Prostate gland (tissue), 2 donors: ENCODE measurements around the gene TBC1D22B. TPM values are rescaled to one million over a fixed set of nuclear protein-coding genes. Genes with fewer than 3 reads are reported as not detected.

Experiments used
- DNase-seq: peaks from one replicate; pipeline ENCODE4 v3.0.0-alpha.2; 2019; ENCODE audit warnings: low spot score
- H3K27ac ChIP-seq, 2 donors: fragments of 200-600 bp; sonication (generic); 2 replicates each; pipeline ENCODE4 v1.5.1; 2017 to 2019
- H3K27me3 ChIP-seq: fragments of 200-600 bp; sonication (generic); replicated peaks from 2 replicates; pipeline ENCODE4 v1.5.1; 2019; ENCODE audit not compliant: insufficient read depth
- H3K36me3 ChIP-seq, 2 donors: fragments of 200-600 bp; sonication (generic); 1 replicate in 1 of 2; 2 replicates in 1 of 2; pipeline versions ENCODE4 v1.5.1 to v1.8.1; 2017 to 2019
- H3K4me1 ChIP-seq: fragments of 200-600 bp; sonication (generic); replicated peaks from 2 replicates; pipeline ENCODE4 v1.5.1; 2019
- H3K4me3 ChIP-seq, 2 donors: fragments of 200-600 bp; sonication (generic); 2 replicates each; pipeline ENCODE4 v1.5.1; 2017 to 2019
- H3K9me3 ChIP-seq: fragments of 200-600 bp; sonication (generic); 2 replicates; pipeline ENCODE4 v1.5.1; 2017
- CTCF ChIP-seq, 4 experiments: fragments of 200-600 bp in 2 of 4; fragments of 450-650 bp in 2 of 4; sonication (generic) in 2 of 4; IDR thresholded peaks; 1 replicate in 3 of 4; 2 replicates in 1 of 4; pipeline ENCODE4 v1.5.1; 2016 to 2019; ENCODE audit warnings: antibody characterized with exemption in 4 of 4, mild to moderate bottlenecking in 2 of 4, moderate library complexity in 2 of 4
- POLR2A ChIP-seq: fragments of 450-650 bp; IDR thresholded peaks from one replicate; pipeline ENCODE4 v1.6.1; 2016; ENCODE audit warnings: antibody characterized with exemption, mild to moderate bottlenecking
- POLR2AphosphoS5 ChIP-seq: sonication (generic); formaldehyde crosslinking; IDR thresholded peaks from one replicate; pipeline ENCODE4 v1.6.1; 2017; ENCODE audit warnings: antibody characterized with exemption
- WGBS: methylation state at CpG from one replicate; pipeline ENCODE4 v1.1.5; 2018; 5-methylcytosine and 5-hydroxymethylcytosine counted together
- intact Hi-C: fragments of 100-400 bp; cut with DNase I; formaldehyde crosslinking; loops from one replicate; pipeline ENCODE4 v1.14.2; 2022
- total RNA-seq, 2 donors: library from RNA; depleted of rRNA; stranded (reverse); fragments of >200 nt; gene quantifications; one replicate each; pipeline ENCODE4 v1.1.0, GENCODE V29; 2016

TBC1D22B gene
- total RNA-seq, 2 donors from 2014 or later = 10.7 to 27.0 TPM

GRCh38 chr6:37309046-37309445 is 51.5 kb downstream of the TBC1D22B start:
- intact Hi-C loops = no loop called here
- 86% methylated on average over 1 of the region's 1 CpG for WGBS

GRCh38 chr6:37309692-37310091 is 52.1 kb downstream of the TBC1D22B start:
- no peak for DNase-seq
- H3K4me1 ChIP-seq = no peaks in the 10 kb centered on the region
- H3K4me3 ChIP-seq = no peak overlapping the region
- TF ChIP-seq POLR2A (no peak), POLR2AphosphoS5 (no peak), CTCF (IDR thresholded peaks at IDR 0.05) (no peak)
- H3K36me3 ChIP-seq = no peaks in the 10 kb centered on the region
- no peak overlapping the region for H3K27ac ChIP-seq
- H3K9me3 ChIP-seq = no peaks in the 10 kb centered on the region
- no peaks in the 10 kb centered on the region for H3K27me3 ChIP-seq
- WGBS = 63% methylated on average over 3 of the region's 3 CpGs
- intact Hi-C loops = no loop called here

More at GRCh38 chr6:37309046-37309445, 51.5 kb downstream of the TBC1D22B start:
- Histone ChIP-seq H3K27me3 (no peaks in the 10 kb centered on the region), H3K4me3 (no peak overlapping the region), H3K4me1 (no peaks in the 10 kb centered on the region), H3K36me3 (no peaks in the 10 kb centered on the region), H3K9me3 (no peaks in the 10 kb centered on the region), H3K27ac (no peak overlapping the region)
- no peak for TF ChIP-seq POLR2AphosphoS5
- no peak for TF ChIP-seq POLR2A
- no peak for TF ChIP-seq CTCF (IDR thresholded peaks at IDR 0.05)
- no peak for DNase-seq

GRCh38 chr6:37310966-37311365 is 53.4 kb downstream of the TBC1D22B start:
- TF ChIP-seq CTCF (IDR thresholded peaks at IDR 0.05) (no peak), POLR2A (no peak), POLR2AphosphoS5 (no peak)
- no peaks in the 10 kb centered on the region for H3K9me3 ChIP-seq
- no peaks in the 10 kb centered on the region for H3K36me3 ChIP-seq
- H3K27me3 ChIP-seq = no peaks in the 10 kb centered on the region
- DNase-seq = no peak
- H3K27ac ChIP-seq = no peak overlapping the region
- no peak overlapping the region for H3K4me3 ChIP-seq
- 76% methylated on average over 3 of the region's 3 CpGs for WGBS
- no peaks in the 10 kb centered on the region for H3K4me1 ChIP-seq
- intact Hi-C loops = no loop called here

- H3K4me3 ChIP-seq = no peak overlapping the region
- H3K27me3 ChIP-seq = no peaks in the 10 kb centered on the region
- no peak for DNase-seq
- no peak for TF ChIP-seq CTCF (IDR thresholded peaks at IDR 0.05)
- no peak for TF ChIP-seq POLR2A
- no peak for TF ChIP-seq POLR2AphosphoS5
- no peak overlapping the region for H3K27ac ChIP-seq
- peaks cover 3 to 5% of the 10 kb centered on the region in 2 donors for H3K36me3 ChIP-seq
- H3K9me3 ChIP-seq = no peaks in the 10 kb centered on the region
- H3K4me1 ChIP-seq = no peaks in the 10 kb centered on the region
- intact Hi-C loops = no loop called here
- 79% methylated on average over 2 of the region's 2 CpGs for WGBS
These were observed 54.3 kb downstream of the TBC1D22B start for GRCh38 chr6:37311741-37312473.
